HAP-1 (cell line): ENCODE data around the gene MX1.

Experiments used
- DNase-seq, 2 experiments: peaks; one replicate each; pipeline ENCODE4 v3.0.0-alpha.2; 2016 to 2020; ENCODE audit warnings: low spot score in 2 of 2
- H3K27me3 ChIP-seq: fragments of 250-450 bp; sonication (Bioruptor Pico); 2 replicates; pipeline ENCODE4 v1.5.1; 2020; ENCODE audit warnings: low read depth, mild to moderate bottlenecking, moderate library complexity
- H3K36me3 ChIP-seq: fragments of 250-450 bp; sonication (Bioruptor Pico); replicated peaks from 2 replicates; pipeline ENCODE4 v1.5.1; 2020; ENCODE audit warnings: mild to moderate bottlenecking
- H3K4me1 ChIP-seq: fragments of 250-450 bp; sonication (Bioruptor Pico); 2 replicates; pipeline ENCODE4 v1.5.1; 2020; ENCODE audit warnings: mild to moderate bottlenecking
- H3K4me3 ChIP-seq: fragments of 250-450 bp; sonication (Bioruptor Pico); 2 replicates; pipeline ENCODE4 v1.5.1; 2020; ENCODE audit warnings: mild to moderate bottlenecking, moderate library complexity
- H3K9me3 ChIP-seq: fragments of 250-450 bp; sonication (Bioruptor Pico); 2 replicates; pipeline ENCODE4 v1.5.1; 2020; ENCODE audit warnings: mild to moderate bottlenecking, moderate library complexity
- in situ Hi-C: fragments of 300-500 bp; cut with MboI; formaldehyde crosslinking; loops from 3 replicates; pipeline ENCODE4 v1.14.3; 2020; ENCODE audit warnings: low sequenced_read_pairs, inconsistent platforms, mixed read lengths

MX1 gene

GRCh38 chr21:41431788-41432548 is 5.9 kb downstream of the MX1 start:
- Histone ChIP-seq H3K4me3 (no peak overlapping the region), H3K4me1 (no peaks in the 10 kb centered on the region), H3K9me3 (peaks cover 3% of the 10 kb centered on the region; the same call in 1 of the 2 replicates), H3K27me3 (no peaks in the 10 kb centered on the region), H3K36me3 (no peaks in the 10 kb centered on the region)
- in situ Hi-C loops, result no loop called here
- no peak for DNase-seq

GRCh38 chr21:41432562-41433460 is 6.8 kb downstream of the MX1 start:
- no peak for DNase-seq
- H3K27me3 ChIP-seq, result no peaks in the 10 kb centered on the region
- in situ Hi-C loops, result no loop called here
- H3K36me3 ChIP-seq, result no peaks in the 10 kb centered on the region
- H3K4me1 ChIP-seq, result no peaks in the 10 kb centered on the region
- peaks cover 3% of the 10 kb centered on the region; the same call in 1 of the 2 replicates for H3K9me3 ChIP-seq
- H3K4me3 ChIP-seq, result no peak overlapping the region

DNA sequence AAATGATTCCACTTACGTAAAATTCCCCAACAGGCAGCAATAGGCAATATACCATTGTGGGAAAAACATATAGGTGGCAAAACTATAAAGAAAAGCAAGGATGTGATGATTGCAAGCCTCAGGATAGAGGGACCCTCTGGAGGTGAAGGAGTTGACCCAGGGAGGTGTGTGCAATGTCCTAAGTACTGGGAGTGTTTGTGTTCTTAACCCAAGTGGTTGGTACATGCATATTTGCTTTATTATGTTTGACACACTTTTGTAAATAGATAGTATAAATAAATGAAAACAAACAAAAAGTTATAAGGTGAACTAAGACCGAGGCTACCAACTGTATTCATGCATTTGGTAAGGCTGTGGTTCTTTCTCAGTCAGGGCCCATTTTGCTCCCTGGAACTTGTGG is 7.5 kb downstream of the MX1 start:
- Histone ChIP-seq H3K4me3 (no peak overlapping the region), H3K4me1 (no peaks in the 10 kb centered on the region), H3K9me3 (peaks cover 3% of the 10 kb centered on the region; the same call in 1 of the 2 replicates), H3K36me3 (no peaks in the 10 kb centered on the region), H3K27me3 (no peaks in the 10 kb centered on the region)
- in situ Hi-C loops, result no loop called here
- no peak for DNase-seq

DNA sequence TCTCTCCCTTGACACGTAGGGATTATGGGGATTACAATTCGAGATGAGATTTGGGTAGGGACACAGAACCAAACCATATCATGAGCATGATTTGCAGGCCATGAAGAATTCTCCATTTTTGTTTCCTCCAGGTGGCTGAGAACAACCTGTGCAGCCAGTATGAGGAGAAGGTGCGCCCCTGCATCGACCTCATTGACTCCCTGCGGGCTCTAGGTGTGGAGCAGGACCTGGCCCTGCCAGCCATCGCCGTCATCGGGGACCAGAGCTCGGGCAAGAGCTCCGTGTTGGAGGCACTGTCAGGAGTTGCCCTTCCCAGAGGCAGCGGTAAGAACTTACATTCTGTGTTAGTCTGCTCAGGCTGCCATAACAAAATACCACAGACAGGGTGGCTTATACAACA is 9.7 kb downstream of the MX1 start:
- Histone ChIP-seq H3K4me3 (no peak overlapping the region), H3K4me1 (no peaks in the 10 kb centered on the region)
- in situ Hi-C loops, result no loop called here

GRCh38 chr21:41437729-41438128 is 11.7 kb downstream of the MX1 start:
- H3K4me3 ChIP-seq, result no peak overlapping the region
- in situ Hi-C loops, result no loop called here
- no peaks in the 10 kb centered on the region for H3K36me3 ChIP-seq
- H3K9me3 ChIP-seq, result peaks cover 3% of the 10 kb centered on the region
- H3K4me1 ChIP-seq, result no peaks in the 10 kb centered on the region
- no peak for DNase-seq
- no peaks in the 10 kb centered on the region for H3K27me3 ChIP-seq

More for the DNA sequence above, 9.7 kb downstream of the MX1 start:
- peaks cover 3% of the 10 kb centered on the region for H3K9me3 ChIP-seq
- no peaks in the 10 kb centered on the region for H3K27me3 ChIP-seq
- DNase-seq, result no peak
- no peaks in the 10 kb centered on the region for H3K36me3 ChIP-seq

- Histone ChIP-seq H3K4me3 (no peak overlapping the region), H3K4me1 (no peaks in the 10 kb centered on the region), H3K36me3 (no peaks in the 10 kb centered on the region), H3K27me3 (no peaks in the 10 kb centered on the region), H3K9me3 (peaks cover 3% of the 10 kb centered on the region)
- in situ Hi-C loops, result no loop called here
- no peak for DNase-seq
Observed at GRCh38 chr21:41438425-41439113, 12.5 kb downstream of the MX1 start.

DNA sequence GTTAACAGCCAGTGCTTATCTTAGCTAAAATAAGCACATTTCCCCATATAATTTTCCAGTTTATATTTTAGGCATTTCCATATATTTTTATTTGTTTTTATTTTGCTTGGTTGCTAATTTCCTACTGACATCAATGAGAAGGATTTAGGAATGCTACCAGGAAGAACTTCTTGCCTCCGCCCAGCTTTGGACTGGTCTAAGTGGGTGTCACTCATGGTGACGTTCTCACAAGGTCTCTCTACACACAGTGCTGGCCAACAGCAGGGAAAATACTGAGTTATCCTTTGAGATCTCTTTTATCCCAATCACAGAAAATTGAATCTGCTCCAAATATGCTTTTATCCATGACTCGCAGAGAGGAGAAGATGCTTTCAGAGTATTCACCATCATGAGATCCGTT is 13.2 kb downstream of the MX1 start:
- Histone ChIP-seq H3K36me3 (no peaks in the 10 kb centered on the region), H3K4me1 (no peaks in the 10 kb centered on the region), H3K4me3 (no peak overlapping the region), H3K9me3 (peaks cover 3% of the 10 kb centered on the region), H3K27me3 (no peaks in the 10 kb centered on the region)
- in situ Hi-C loops, result no loop called here
- no peak for DNase-seq

DNA sequence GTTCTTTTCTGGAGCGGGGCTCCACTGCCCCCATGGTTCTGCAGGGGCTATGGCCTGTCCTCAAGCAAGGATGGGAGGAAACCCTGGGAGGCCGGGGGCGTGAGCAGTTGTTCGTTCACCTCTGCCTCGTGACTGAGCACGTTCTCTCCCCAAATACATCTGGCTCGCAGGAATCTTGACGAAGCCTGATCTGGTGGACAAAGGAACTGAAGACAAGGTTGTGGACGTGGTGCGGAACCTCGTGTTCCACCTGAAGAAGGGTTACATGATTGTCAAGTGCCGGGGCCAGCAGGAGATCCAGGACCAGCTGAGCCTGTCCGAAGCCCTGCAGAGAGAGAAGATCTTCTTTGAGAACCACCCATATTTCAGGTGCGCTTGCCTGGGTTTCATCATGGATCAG is 15.5 kb downstream of the MX1 start:
- no peaks in the 10 kb centered on the region for H3K27me3 ChIP-seq
- H3K4me1 ChIP-seq, result no peaks in the 10 kb centered on the region
- in situ Hi-C loops, result no loop called here
- no peak for DNase-seq
- H3K9me3 ChIP-seq, result no peaks in the 10 kb centered on the region; the same call in 1 of the 2 replicates
- H3K36me3 ChIP-seq, result no peaks in the 10 kb centered on the region
- H3K4me3 ChIP-seq, result no peak overlapping the region

- no peak for DNase-seq
- Histone ChIP-seq H3K4me3 (no peak overlapping the region), H3K4me1 (no peaks in the 10 kb centered on the region), H3K27me3 (no peaks in the 10 kb centered on the region), H3K36me3 (no peaks in the 10 kb centered on the region), H3K9me3 (no peaks in the 10 kb centered on the region; the same call in 1 of the 2 replicates)
- in situ Hi-C loops, result no loop called here
Observed at GRCh38 chr21:41442481-41443186, 16.6 kb downstream of the MX1 start.

GRCh38 chr21:41443562-41443961 is 17.5 kb downstream of the MX1 start:
- Histone ChIP-seq H3K27me3 (no peaks in the 10 kb centered on the region), H3K4me1 (no peaks in the 10 kb centered on the region), H3K9me3 (no peaks in the 10 kb centered on the region; the same call in 1 of the 2 replicates), H3K36me3 (no peaks in the 10 kb centered on the region), H3K4me3 (no peak overlapping the region)
- DNase-seq, result no peak
- in situ Hi-C loops, result no loop called here

GRCh38 chr21:41444703-41445464 is 18.8 kb downstream of the MX1 start:
- in situ Hi-C loops, result no loop called here
- no peaks in the 10 kb centered on the region for H3K36me3 ChIP-seq
- H3K4me1 ChIP-seq, result no peaks in the 10 kb centered on the region
- no peaks in the 10 kb centered on the region; the same call in 1 of the 2 replicates for H3K9me3 ChIP-seq
- no peak overlapping the region for H3K4me3 ChIP-seq
- H3K27me3 ChIP-seq, result no peaks in the 10 kb centered on the region
- no peak for DNase-seq

- in situ Hi-C loops, result no loop called here
- DNase-seq, result no peak
- Histone ChIP-seq H3K4me1 (no peaks in the 10 kb centered on the region), H3K36me3 (no peaks in the 10 kb centered on the region), H3K27me3 (no peaks in the 10 kb centered on the region), H3K4me3 (no peak overlapping the region), H3K9me3 (no peaks in the 10 kb centered on the region)
Observed at GRCh38 chr21:41445465-41445862, 19.4 kb downstream of the MX1 start.

- in situ Hi-C loops, result no loop called here
- Histone ChIP-seq H3K4me3 (no peak overlapping the region), H3K4me1 (no peaks in the 10 kb centered on the region), H3K27me3 (no peaks in the 10 kb centered on the region), H3K36me3 (no peaks in the 10 kb centered on the region), H3K9me3 (no peaks in the 10 kb centered on the region)
- DNase-seq, result no peak
Observed at GRCh38 chr21:41446586-41446985, 20.5 kb downstream of the MX1 start.
